ENCODE measurements around the gene SDK2. TPM values are rescaled to one million over a fixed set of nuclear protein-coding genes. Genes with fewer than 3 reads are reported as not detected.

SDK2 gene
- total and polyA plus RNA-seq, 2 of the 4 experiments (the other 2 are of a cell fraction): under 0.01 to 0.03 TPM

DNA sequence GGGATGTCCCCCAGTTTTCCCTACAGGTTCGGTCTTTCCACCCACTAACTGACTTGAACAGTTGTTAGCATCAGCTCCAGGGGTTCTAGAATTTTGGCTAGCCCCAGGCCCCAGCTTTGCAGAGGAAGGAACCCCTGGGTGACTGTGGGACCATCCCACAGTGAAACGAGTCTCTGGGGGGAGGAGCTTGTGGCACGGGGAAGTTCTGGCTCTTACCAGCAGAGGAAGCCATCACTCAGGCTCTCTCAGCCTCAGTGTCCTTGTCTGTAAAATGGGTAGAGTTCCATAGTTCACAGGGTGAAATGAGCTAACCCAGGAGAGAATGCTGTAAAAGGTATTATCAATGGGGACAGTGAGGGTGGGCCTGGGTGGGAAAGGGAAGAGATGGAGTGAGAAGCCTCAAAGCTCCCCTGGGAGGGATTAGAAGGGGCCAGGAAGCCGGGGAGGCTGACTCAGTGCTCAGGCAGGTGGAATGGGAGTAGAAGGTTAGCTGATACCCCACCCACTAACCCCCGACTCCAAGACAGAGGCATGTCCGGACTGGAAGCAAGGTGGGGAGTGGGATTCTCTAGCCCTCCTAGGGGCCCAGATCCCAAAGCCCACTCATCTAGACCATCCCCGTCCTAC, 301.6 kb downstream of the SDK2 start:
- ATAC-seq (ENCODE audit: low read depth) (peak; percentile 47), DNase-seq (peak; percentile 73)
- dilution Hi-C loops (cut with HindIII; ENCODE audit: low sequenced_read_pairs, unreplicated experiment): no loop called here
- Histone ChIP-seq H2AFZ (replicated peaks; ENCODE audit: low read length, poor library complexity) (peak overlapping the region; percentile 92), H3K4me2 (ENCODE audit: low read depth, low read length) (peak overlapping the region; percentile 61), H3K9ac (ENCODE audit: low read depth, low read length) (peak overlapping the region; percentile 30), H3K4ac (ENCODE audit: low read depth, low read length) (peak overlapping the region; percentile 99), H3K27ac (ENCODE audit: insufficient read depth, low read length) (peak overlapping the region; percentile 81), H2BK5ac (ENCODE audit: low read depth, low read length, poor library complexity, severe bottlenecking) (peak overlapping the region; percentile 81), H2BK20ac (ENCODE audit: low read depth, low read length) (peak overlapping the region; percentile 96), H3K36me3 (ENCODE audit: control insufficient read depth, insufficient read depth, low read length) (no peaks in the 10 kb centered on the region), H2AK9ac (replicated peaks; ENCODE audit: low read depth, low read length, poor library complexity) (peak overlapping the region; percentile 97), H4K91ac (ENCODE audit: insufficient read depth, low read depth, low read length) (peak overlapping the region; percentile 99), H4K5ac (ENCODE audit: low read depth, low read length) (peak overlapping the region; percentile 61), H3K23ac (ENCODE audit: low read depth, low read length) (peak overlapping the region; percentile 100), H3K14ac (replicated peaks; ENCODE audit: low read depth, low read length) (peak overlapping the region; percentile 99), H3K4me3 (ENCODE audit: insufficient read depth, low read depth, low read length) (no peak overlapping the region), H3K9me1 (ENCODE audit: insufficient read depth, low read length) (peaks cover 32% of the 10 kb centered on the region), H4K20me1 (ENCODE audit: insufficient read depth, low read length) (no peaks in the 10 kb centered on the region), H2BK120ac (ENCODE audit: low read depth, low read length) (peak overlapping the region; percentile 99), H4K8ac (ENCODE audit: low read depth in 2 of 2, low read length in 2 of 2) (peak overlapping the region; percentile 89 to 96), H3K27me3 (ENCODE audit: control insufficient read depth, insufficient read depth, low read length) (no peaks in the 10 kb centered on the region), H2BK15ac (ENCODE audit: low read depth, low read length) (peak overlapping the region; percentile 99; the same call in 2 of the 3 replicates), H3K18ac (ENCODE audit: low read depth, low read length) (peak overlapping the region; percentile 78), H3K56ac (ENCODE audit: extremely low read depth, insufficient read depth, low read length) (peak overlapping the region; percentile 87), H3K79me1 (ENCODE audit: low read depth in 1 of 2, low read length in 2 of 2) (peaks cover 0 to 13% of the 10 kb centered on the region in 2 experiments; a peak in 1 of 4 replicates), H2AK5ac (ENCODE audit: low read depth, low read length) (peak overlapping the region; percentile 81), H3K9me3 (ENCODE audit: control insufficient read depth, insufficient read depth, low read length) (no peaks in the 10 kb centered on the region), H3K4me1 (ENCODE audit: control insufficient read depth, insufficient read depth, low read length) (peaks cover 50% of the 10 kb centered on the region)
- in situ Hi-C loops (cut with MboI; ENCODE audit: low sequenced_read_pairs): no loop called here
- no TSS peak for BruUV-seq (replicated peaks)
- CTCF ChIA-PET: interaction anchor here (0.5 to 0.6 kb wide), 2 partner anchors 26 to 86 kb away, joined by 3 read pairs; no protein-coding TSS in a partner anchor
- POLR2A ChIA-PET (ENCODE audit: unreplicated experiment): interaction anchor here (1.0 kb wide), 1 partner anchor 51 kb away, joined by 4 read pairs; no protein-coding TSS in a partner anchor
- TF ChIP-seq CEBPB (IDR thresholded peaks at IDR 0.05; ENCODE audit: low read depth, low read length) (no peak), BHLHE40 (IDR thresholded peaks at IDR 0.05; ENCODE audit: low read depth, low read length) (no peak), RCOR1 (IDR thresholded peaks at IDR 0.05; ENCODE audit: insufficient replicate concordance, low read length) (peak; percentile 96), POLR2A (IDR thresholded peaks at IDR 0.05; ENCODE audit: low read depth, low read length) (0 out of 2 replicates have a peak, but pooled peaks have one; percentile 12), CHD1 (IDR thresholded peaks at IDR 0.05; ENCODE audit: low read depth, low read length) (no peak)
- TF ChIP-seq, protein P1, sequence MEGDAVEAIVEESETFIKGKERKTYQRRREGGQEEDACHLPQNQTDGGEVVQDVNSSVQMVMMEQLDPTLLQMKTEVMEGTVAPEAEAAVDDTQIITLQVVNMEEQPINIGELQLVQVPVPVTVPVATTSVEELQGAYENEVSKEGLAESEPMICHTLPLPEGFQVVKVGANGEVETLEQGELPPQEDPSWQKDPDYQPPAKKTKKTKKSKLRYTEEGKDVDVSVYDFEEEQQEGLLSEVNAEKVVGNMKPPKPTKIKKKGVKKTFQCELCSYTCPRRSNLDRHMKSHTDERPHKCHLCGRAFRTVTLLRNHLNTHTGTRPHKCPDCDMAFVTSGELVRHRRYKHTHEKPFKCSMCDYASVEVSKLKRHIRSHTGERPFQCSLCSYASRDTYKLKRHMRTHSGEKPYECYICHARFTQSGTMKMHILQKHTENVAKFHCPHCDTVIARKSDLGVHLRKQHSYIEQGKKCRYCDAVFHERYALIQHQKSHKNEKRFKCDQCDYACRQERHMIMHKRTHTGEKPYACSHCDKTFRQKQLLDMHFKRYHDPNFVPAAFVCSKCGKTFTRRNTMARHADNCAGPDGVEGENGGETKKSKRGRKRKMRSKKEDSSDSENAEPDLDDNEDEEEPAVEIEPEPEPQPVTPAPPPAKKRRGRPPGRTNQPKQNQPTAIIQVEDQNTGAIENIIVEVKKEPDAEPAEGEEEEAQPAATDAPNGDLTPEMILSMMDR (conservative IDR thresholded peaks at IDR 0.05; ENCODE audit: low read depth, low read length): 0 out of 2 replicates have a peak, but pooled peaks have one; percentile 17
- intact Hi-C loops (cut with micrococcal nuclease): loop anchor here (2.0 kb wide), 1 partner anchor 32 kb away; no protein-coding TSS in a partner anchor
- no CpG with 5 or more reads among the region's 7 CpGs for WGBS, 2 experiments (ENCODE audit: extremely low coverage in 2 of 2, insufficient read length in 1 of 2)
